Activated gamma-delta T cell treated with anti-CD3 and anti-CD28 coated beads, Interleukin-2, amount 50 U/mL, for 16 hours (primary cell): ENCODE results near the gene HLF.

Source experiments
- DNase-seq: peaks from one replicate; pipeline ENCODE4 v3.0.0-alpha.2; 2020; ENCODE audit warnings: low read depth

The HLF gene

DNA sequence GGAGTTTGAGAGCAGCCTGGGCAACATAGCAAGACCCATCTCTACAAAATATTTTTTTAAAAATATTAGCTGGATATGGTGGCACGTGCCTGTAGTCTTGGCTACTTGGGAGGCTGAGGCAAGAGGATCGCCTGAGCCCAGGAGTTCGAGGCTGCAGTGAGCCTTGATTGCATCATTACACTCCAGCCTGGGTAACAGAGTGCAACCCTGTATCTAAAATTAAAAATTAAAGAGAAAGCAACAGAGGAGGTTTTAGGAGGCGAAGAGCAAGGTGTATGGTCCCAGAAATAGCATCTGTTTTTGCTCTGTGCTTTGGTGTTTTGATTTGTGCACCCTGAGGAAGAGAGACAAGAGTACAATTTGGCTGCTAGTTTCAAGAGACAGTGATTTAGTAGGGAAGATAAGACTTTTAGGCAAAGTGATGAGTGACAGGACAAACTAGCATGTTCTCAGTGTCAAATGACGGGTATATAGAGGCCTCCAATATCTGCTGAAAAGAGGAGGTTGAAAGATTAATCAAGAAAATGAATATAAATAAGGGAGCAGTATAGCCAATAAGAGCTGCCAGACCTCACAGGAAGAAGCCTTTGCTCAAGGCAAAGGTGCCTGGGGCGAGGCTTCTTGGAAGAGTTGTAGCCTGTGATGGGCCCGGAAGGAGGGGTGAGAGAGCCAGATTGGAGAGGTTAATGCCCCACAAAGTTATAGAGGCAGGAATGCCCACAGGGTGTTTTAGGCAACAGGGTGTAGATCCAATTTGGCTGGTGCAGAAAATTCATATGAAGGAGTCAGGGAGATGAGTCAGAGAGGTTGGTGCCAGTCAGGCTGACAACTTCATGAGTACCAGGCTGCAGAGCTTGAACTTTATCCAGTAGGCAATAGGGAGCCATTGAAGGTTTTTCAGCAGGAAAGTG, 11.4 kb downstream of the HLF start:
- no peak for DNase-seq

DNA sequence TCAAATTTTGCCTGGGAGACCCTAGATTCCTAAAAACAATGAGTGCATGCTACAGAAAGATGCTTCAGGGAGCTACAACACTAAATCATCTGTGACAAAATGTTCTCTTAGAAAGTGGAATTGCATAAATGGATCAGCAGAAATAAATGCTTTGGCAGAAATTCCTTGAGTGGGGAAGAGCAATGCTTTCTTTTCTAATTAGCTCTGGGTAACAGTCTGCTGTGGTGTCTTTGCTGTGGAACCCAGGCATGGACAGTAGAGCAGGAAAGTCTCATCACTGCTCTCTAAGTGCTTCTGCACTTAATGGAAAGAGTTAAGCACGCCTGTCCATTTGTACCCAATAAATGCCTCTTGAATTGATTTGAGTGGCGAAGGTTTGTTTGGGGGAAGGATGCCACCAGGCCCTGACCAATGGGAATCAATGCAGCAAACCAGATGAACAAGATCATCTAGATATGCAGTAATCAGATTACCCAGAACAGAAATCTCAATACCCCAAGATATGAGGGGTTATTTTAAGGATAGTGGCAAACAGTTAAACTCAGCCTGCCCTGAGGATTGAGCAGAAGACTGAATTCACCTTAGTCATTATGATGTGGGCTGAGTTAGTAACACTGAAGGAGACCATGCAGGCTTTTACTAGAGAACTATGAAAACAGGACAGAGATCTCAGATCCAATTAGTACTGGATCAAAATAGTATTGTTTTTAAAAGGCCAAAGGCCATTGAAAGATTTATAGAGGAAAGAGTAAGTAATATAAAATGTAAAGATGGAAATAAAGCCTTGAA, 13.6 kb downstream of the HLF start:
- DNase-seq = no peak

DNA sequence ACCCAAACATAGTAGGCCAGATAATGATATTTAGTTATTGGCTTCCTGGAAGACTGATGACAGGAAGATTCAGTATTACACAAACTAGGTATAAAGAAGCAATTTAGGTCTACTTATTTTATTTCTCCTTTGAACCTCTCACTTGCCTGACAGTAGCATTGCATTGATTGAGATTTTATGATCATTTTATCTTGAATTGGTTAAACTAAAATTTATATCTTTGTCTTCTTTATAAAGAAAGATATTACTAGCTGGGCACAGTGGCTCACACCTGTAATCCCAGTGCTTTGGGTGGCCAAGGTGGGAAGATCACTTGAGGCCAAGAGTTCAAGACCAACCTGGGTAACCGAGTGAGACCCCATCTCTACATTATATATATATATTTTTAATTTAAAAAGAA, 14.4 kb downstream of the HLF start:
- DNase-seq = no peak

DNA sequence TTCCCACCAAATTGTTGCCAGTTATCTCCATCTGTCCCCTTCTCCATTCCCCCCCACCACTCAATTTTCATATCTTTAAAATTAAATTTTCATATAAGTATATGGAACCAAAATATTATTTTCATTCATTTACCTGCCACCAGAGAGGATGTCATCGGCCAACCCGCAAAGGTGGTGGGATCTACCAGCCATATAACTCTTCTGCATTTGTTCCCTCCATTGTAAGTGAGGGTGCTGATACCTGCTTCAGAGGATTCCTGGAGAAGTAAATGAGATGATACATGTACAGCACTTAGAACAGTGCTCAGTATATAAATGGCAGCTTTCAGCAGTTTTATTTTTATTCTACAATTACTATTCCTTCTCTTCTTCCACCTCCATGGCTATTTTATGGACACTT, 15.0 kb downstream of the HLF start:
- no peak for DNase-seq

DNA sequence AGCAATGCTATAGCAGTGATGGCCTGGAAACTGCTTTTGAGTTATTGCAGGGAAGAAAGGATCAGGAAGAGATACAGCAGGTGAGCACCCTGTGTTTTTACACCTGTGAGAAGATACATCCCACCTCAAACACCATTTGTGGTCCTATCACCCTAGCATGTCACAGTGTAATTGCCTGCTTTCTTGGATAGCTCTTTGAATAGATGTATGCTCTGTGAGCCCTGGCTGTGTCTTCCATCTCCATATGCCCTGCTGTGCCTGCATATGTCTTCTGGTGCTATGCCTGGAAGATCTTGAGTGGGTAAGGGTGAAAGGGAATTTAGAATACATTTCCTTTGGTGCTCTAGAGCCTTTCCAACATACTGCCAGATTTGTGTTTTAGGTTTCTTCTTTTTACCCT, 15.5 kb downstream of the HLF start:
- no peak for DNase-seq

DNA sequence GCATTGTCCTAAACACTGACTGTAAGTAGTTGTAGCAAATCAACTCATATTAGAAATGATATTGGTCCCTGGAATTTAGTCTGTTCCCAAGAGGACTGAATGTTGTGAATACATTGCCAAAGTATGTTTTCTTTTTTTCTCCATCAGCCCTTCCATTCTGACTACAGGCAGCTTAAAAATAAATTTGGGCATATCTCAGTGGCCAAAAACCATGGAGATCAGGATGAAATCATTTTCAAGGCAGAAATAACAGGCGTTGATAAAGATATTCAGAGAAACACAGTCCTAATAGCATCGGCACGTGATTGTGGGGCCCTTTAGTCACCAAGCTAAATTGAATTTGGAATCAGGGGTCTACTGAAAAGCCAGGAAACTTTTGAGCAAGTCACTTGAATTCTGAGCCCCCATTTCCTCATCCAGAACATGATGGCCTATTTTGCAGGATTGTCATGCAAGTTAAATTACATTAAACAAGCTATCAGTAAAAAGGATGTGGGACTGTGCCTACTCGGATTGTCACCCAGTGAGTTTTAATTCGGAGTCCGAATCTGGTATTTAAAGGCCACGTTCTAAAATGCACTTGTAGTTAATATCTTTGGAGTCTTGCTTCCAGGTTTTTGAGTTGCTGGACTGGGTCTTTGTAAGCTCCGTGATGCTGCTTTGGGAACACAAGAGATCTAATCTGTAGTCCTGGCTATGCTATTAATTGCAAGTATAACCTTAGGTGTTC, 17.1 kb downstream of the HLF start:
- no peak for DNase-seq

DNA sequence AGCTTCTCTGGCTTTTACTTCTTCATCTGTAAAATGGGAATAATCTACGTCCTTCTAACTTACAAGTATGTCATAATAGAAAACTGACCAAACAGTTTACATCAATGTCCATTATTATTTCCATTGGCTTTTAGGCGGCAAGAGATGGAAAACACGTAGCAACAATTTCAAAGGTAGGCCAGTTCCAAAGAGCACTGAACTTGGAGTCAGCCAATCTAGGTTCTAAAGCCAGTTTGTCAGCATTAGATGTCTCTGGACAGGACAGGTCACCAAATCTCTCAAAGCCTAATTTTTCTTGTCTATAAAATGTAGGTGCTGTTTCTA, 17.6 kb downstream of the HLF start:
- DNase-seq = no peak

DNA sequence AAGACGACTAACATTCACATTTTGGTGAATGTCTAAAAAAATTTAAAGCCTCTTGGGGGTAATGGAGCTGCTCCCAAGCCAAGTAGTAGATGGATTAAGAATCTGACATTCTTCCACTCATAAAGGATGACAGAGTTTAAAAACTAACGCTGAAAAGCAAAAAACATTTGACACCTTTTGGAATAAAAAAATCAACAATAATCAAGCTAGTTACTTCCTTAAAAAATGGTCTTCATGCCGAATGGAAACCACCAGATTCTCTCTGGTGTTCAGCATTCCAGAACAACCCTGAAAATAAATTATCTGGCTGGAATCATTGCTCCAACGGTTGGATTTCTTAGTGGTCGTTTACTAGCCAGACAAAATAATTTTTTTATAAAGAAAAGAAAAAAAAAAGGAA, 18.0 kb downstream of the HLF start:
- DNase-seq = no peak

DNA sequence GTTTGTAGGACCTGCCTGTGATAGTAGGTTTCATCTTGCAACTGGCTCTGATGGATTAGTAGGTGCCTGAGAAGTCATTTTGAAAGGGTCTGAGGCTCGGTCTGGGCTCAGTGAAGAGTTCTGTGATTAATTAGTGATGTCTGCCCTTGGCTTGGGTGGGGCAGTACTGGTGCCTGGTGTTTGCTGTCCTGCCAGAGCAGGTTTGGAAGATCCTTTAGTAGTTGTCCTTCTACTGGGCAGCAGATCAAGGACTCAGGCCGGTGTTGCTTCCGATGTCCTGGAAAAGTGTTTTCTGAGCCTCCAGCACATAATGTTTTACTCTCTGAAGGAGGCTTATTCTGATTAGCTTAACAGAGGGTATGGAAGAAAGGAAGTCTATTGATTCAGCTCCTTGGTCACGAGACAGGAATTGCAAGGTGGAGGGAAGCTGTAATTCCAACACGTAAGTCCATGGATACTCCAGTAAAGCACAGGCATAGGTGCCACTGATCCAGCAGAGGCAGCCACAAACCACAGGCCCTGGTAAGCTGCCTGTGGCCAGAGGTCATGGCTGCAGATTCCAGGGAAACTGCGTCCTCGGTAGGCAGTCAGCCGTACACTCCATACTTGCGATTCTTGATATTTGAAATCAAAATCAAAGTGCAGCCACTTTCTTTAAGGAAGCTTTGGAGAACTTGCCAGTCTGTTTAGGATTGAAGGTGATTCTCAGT, 18.7 kb downstream of the HLF start:
- DNase-seq = no peak

DNA sequence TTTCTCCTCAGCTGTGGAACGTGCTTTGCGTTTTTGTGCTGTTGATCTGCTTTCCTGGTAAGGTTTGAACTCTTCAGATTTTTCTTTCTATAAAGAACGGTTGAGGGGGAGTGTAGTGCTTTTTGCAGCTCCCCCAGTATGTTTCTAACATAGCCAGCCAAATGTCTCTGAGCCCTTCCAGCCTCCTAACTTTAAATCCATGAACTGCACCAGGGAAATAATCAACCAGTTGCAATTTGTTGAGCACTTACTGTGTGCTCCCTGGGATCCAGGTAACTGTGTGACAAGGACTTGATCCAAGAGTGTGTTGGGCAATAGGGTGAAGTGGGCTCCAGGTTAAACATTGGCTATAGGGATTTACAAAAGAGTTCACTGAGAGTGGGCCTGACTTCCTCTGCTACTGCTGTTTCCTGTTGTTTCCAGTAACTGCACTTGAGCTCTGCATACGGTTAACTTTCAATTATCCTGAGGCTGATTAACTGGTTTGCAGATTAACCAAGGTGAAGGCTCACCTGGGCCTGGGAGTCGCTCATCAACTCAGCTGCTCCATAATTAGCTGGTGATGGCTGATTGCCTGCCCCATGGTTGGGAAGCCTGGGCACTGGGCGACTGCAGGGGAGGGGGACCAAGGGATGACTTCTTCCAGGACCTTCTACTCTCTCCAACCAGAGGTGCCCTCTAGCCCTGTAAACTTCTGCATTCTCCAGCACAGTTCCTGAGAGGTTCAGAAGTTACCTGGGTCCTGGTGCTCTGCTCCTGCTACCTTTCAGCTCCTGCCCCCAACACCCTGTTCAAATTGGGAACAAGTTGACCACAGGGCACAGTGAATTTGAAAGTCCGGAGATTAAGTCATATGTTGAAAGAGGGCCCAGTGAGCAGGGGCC, 19.5 kb downstream of the HLF start:
- no peak for DNase-seq

DNA sequence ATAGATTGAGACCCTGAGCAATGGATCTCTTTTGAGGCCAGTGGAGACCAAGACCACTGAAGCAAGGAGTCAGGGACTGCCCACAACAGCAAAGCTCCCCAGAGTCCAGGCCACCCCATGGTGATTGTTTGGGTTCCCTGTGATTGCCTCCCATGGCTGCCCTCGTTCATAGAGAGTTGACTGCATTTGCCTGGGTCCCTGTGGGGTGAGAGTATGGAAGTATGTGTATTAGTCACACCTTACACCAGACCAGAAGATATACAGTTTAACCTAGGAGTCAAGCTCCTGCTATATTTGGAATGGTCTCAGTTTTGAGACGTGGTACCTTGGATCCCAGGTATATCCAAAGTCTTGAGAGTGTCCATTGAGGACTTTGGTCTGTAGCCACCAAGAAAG, 20.2 kb downstream of the HLF start:
- DNase-seq = no peak

DNA sequence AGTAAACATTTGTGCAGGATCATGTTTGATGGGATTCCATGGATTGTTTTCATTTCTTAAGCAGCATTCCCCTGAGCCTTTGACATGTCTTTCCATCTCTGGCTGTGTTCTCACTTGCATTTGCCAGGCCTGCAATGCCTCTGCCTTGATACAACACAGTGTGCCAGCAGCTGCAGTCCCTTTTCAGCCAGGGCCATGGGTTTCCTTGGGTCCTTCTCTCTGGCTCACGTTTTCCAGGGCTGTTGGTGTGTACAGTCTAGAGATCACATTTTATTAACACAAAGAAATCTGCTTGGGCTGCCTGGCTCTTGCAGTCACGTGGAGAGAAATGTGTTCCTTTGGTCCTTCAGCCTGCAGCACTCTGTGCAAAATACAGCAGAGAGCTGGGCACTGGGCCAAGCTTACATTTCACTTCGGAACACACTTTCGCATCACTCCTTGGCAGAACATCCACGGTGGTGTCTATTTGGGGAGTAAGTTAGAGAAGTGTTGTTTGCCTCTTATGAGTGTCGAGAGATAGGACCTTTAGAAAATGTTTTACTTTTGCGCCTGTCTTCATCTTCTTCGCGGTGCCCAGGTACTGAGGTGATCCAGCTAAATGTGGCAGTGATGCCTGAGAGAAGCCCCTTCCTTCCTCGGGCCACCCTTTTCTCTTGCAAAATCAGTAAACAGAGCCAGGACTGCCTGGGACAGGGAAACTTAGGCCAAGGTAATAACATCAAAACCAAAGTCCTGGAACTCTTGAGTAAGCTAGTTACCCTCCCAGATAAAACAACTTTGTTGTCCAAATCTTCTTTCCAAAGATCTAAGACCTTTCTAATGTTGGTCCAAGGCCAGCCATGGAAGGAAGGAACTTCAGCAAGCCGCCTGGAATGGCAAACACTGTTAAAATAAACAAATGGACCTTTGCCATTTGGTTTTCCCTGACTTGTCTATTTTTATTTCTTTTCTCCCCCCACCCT, 20.9 kb downstream of the HLF start:
- DNase-seq = no peak

DNA sequence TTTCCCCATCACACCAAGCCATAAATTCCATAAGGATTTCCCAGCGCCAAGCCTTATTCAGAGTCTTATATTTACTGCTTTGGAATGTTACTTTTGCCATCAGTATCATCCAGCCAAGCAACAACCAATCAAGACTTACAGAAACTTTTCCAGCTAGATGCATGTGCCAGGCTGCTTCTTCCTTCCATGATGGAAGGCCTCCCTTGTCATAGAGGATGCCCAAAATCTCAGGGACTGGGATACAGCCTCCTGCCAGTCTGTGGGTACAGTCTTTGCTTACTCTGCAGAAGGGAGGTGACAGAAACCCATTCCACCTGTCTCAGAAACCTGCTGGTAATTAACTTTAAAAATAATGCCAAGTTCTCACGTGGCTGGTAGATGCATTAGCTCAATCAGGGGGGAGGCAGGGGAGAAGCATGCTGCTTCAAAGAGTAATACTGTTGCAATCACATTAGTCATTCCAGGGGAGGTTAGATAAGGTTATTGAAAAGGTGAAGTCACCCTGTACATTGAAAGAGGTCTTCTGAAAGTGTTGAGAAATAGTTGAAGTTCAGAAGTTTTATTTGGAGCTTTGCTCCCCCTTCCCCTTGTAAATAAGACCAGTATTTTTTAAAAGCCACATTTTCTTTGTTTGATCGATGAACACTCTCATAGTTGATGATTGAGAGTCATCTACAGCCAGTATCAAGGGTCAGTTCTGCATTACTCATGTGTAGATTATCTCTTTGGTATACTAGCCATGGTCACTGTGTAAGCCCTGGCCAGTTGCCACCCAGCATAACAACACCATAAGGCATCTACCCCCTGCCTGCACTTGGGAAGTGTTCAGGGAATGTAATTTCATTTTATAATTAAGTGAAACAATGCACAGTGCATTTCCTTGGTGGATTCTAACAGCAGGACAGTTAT, 22.2 kb downstream of the HLF start:
- no peak for DNase-seq

DNA sequence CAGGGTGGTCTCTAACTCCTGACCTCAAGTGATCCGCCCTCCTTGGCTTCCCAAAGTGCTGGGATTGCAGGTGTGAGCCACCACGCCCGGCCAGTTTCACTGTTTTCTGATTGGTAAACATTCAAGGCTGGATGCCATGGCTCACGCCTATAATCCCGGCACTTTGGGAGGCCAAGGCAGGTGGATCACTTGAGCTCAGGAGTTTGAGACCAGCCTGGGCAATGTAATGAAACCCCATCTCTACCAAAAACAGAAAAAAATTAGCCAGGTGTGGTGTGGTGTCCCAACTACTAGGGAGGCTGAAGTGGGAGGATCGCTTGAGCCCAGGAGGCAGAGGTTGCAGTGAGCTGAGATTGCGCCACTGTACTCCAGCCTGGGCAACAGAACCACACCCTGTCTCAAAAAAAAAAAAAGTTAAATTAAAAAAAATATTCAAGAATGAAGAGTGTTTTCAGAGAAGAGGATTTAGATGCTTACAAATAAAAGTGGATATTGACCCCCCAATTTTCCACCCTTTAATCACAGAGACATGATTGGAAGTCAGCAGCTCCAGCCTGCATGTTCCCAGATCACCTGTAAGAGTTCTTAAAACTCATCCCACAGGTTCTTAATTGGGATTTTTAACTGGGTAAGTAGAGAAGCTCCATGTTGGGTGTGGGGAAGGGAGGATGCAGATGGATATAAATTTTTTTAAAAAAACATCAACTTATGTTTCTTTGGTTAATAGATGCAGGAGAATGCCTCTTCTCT, 23.8 kb downstream of the HLF start:
- DNase-seq = no peak

DNA sequence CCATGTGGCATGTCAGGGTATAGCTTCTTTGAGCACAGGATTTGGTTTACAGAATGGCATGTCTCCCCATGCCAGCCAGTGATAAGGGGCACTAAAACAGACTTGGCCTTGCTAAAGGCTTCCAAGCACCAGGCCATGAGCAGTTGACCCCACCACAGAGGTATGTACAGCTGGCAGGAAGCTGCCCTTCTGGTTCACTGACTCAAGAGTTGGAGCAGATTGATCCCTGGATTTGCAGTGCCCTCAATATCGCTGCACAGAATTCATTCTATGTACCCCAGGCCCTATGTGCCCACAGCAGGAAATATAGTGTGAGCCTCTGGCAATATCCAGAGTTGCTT, 24.3 kb downstream of the HLF start:
- no peak for DNase-seq

DNA sequence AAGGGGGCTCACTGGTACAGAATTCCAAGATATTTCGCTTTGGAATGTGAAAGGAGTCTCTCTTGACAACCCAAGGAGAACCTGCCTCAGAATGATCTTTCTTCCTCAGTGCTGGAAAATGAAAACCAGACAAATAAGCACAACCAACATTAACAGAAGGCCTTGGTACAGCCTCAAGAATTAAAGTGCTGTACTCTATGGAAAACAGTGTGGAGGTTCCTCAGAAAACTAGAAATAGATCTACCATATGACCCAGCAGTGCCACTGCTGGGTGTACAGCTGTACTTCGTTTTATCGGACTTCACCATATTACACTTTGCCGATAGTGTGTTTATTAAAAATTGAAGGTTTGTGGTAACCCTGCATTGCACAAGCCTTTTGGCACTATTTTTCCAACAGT, 25.2 kb downstream of the HLF start:
- DNase-seq = no peak

DNA sequence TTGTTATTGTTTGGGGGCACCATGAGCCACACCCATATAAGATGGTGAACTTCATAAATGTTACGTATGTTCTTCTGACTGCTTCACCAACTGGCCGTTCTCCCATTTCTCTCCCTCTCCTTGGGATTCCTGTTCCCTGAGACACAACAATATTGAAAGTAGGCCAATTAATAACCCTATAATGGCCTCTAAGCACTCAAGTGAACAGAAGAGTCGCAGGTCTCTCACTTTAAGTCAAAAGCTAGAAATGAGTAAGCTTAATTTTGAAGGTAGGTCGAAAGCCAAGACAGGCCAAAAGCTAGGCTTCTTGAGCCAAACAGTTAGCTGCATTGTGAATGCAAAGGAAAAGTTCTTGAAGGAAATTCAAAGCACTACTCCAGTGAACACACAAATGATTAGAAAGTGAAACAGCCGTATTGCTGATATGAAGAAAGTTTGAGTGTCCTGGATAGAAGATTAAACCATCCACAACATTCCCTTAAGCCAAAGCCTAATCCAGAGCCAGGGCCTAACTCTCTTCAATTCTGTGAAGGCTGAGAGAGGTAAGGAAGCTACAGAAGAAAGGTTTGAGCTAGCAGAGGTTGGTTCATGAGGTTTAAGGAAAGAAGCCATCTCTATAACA, 25.8 kb downstream of the HLF start:
- no peak for DNase-seq

DNA sequence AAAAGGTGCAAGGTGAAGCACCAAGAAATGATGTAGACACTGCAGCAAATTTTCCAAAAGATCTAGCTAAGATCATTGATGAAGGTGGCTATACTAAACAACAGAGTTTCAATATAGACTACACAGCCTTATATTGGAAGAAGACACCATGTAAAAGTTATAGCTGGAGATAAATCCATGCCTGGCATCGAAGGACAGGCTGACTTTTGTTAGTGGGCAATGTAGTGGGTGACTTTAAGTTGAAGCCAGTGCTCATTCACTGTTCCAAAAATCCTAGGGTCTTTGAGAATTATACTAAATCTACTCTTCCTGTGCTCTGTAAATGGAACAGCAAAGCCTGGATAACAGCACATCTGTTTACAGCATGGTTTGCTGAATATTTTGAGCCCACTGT, 26.4 kb downstream of the HLF start:
- DNase-seq = no peak
